Immature natural killer cell (primary cell): ENCODE data around the gene ZNF814. TPM values are rescaled to one million over a fixed set of nuclear protein-coding genes. Genes with fewer than 3 reads are reported as not detected.
"Not testable (repeated sequence)": the region's sequence is repeated elsewhere in the genome, so short reads cannot be mapped to it uniquely, and the experiment has no call there.

ENCODE experiments used
- DNase-seq, 3 donors: peaks; one replicate each; pipeline ENCODE4 v3.0.0; 2022; ENCODE audit warnings: mixed read lengths in 1 of 3
- H3K27ac Mint-ChIP-seq, 6 donors: one replicate each; pipeline ENCODE4 v1.8.0; 2020; ENCODE audit warnings: mixed read lengths in 6 of 6, mild to moderate bottlenecking in 5 of 6, inconsistent platforms in 4 of 6, moderate library complexity in 3 of 6
- H3K27me3 Mint-ChIP-seq, 3 donors: one replicate each; pipeline ENCODE4 v1.8.0; 2020 to 2021; ENCODE audit warnings: low read depth in 3 of 3, mild to moderate bottlenecking in 3 of 3, mixed read lengths in 3 of 3, moderate library complexity in 3 of 3, inconsistent platforms in 1 of 3
- H3K36me3 Mint-ChIP-seq, 3 donors: one replicate each; pipeline ENCODE4 v1.8.0; 2020; ENCODE audit warnings: mixed read lengths in 3 of 3, inconsistent platforms in 2 of 3, mild to moderate bottlenecking in 2 of 3
- H3K4me1 Mint-ChIP-seq, 2 donors: one replicate each; pipeline ENCODE4 v1.8.0; 2020; ENCODE audit warnings: inconsistent platforms in 2 of 2, mild to moderate bottlenecking in 2 of 2, mixed read lengths in 2 of 2, moderate library complexity in 1 of 2
- H3K4me3 Mint-ChIP-seq, 5 donors: one replicate each; pipeline ENCODE4 v1.8.0; 2020; ENCODE audit warnings: mild to moderate bottlenecking in 5 of 5, mixed read lengths in 5 of 5, inconsistent platforms in 3 of 5, moderate library complexity in 3 of 5
- H3K9me3 Mint-ChIP-seq, 6 donors: one replicate each; pipeline ENCODE4 v1.8.0; 2020; ENCODE audit warnings: mild to moderate bottlenecking in 6 of 6, mixed read lengths in 6 of 6, inconsistent platforms in 4 of 6, moderate library complexity in 3 of 6
- polyA plus RNA-seq, 3 donors: library from polyadenylated mRNA; unstranded; fragments of 300-500 nt; fragmentation: Illumina TruSeq; gene quantifications; one replicate each; pipeline ENCODE4 v1.2.3, GENCODE V29; 2021

ZNF814 gene
- polyA plus RNA-seq, 3 donors from 2014 or later: 11.8 to 26.7 (median 14.8) TPM

GRCh38 chr19:57820599-57820998, 68.2 kb downstream of the ZNF814 start:
- H3K36me3 Mint-ChIP-seq: peaks cover 0 to 5% (median 4%) of the 10 kb centered on the region in 3 donors
- H3K4me3 Mint-ChIP-seq: peak overlapping the region; percentile 90 to 99 (median 97)
- no peak for DNase-seq
- peaks cover 0 to 3% (median 0%) of the 10 kb centered on the region in 3 donors for H3K27me3 Mint-ChIP-seq
- H3K27ac Mint-ChIP-seq: peak overlapping the region; percentile 90 to 99 (median 98)
- H3K9me3 Mint-ChIP-seq: no peaks in the 10 kb centered on the region
- peaks cover 40 to 62% of the 10 kb centered on the region in 2 donors for H3K4me1 Mint-ChIP-seq

- Mint-ChIP-seq H3K27me3 (peaks cover 0 to 4% (median 3%) of the 10 kb centered on the region in 3 donors), H3K4me3 (peak overlapping the region; percentile 90 to 99 (median 97)), H3K36me3 (peaks cover 0 to 5% (median 4%) of the 10 kb centered on the region in 3 donors), H3K4me1 (peaks cover 50 to 69% of the 10 kb centered on the region in 2 donors), H3K9me3 (no peaks in the 10 kb centered on the region), H3K27ac (peak overlapping the region; percentile 90 to 99 (median 98))
- DNase-seq: peak; percentile 83 to 86 (median 84)
Observed at GRCh38 chr19:57819475-57820148, 69.2 kb downstream of the ZNF814 start.

DNA sequence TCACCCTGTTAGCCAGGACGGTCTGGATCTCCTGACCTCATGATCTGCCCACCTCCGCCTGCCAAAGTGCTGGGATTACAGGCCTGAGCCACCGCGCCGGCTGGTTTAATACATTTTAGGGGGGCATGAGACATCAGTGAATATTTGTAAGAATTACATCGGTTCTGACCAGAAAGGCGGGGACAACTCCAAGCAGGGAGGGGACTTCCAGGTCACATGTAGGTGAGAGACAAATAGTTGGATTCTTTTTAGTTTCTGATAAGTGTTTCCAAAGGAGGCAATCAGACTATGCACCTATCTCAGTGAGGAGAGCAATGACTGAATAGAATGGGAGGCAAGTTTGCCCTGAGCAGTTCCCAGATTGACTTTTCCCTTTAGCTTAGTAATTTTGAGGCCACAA, 70.5 kb downstream of the ZNF814 start:
- Mint-ChIP-seq H3K36me3 (peaks cover 0 to 5% (median 4%) of the 10 kb centered on the region in 3 donors), H3K4me1 (peaks cover 54 to 71% of the 10 kb centered on the region in 2 donors), H3K9me3 (no peaks in the 10 kb centered on the region), H3K27me3 (peaks cover 2 to 7% (median 3%) of the 10 kb centered on the region in 3 donors), H3K4me3 (peak overlapping the region; percentile 75 to 97 (median 79)), H3K27ac (peak overlapping the region in 3 of 6 donors; percentile 68 to 86 (median 77))
- no peak for DNase-seq

GRCh38 chr19:57817976-57818375, 70.9 kb downstream of the ZNF814 start:
- Mint-ChIP-seq H3K36me3 (peaks cover 0 to 5% (median 4%) of the 10 kb centered on the region in 3 donors), H3K27me3 (peaks cover 2 to 7% (median 3%) of the 10 kb centered on the region in 3 donors), H3K9me3 (no peaks in the 10 kb centered on the region), H3K4me3 (peak overlapping the region in 4 of 5 donors; percentile 75 to 97 (median 84)), H3K27ac (peak overlapping the region in 1 of 6 donors; percentile 86), H3K4me1 (peaks cover 58 to 71% of the 10 kb centered on the region in 2 donors)
- DNase-seq: no peak

DNA sequence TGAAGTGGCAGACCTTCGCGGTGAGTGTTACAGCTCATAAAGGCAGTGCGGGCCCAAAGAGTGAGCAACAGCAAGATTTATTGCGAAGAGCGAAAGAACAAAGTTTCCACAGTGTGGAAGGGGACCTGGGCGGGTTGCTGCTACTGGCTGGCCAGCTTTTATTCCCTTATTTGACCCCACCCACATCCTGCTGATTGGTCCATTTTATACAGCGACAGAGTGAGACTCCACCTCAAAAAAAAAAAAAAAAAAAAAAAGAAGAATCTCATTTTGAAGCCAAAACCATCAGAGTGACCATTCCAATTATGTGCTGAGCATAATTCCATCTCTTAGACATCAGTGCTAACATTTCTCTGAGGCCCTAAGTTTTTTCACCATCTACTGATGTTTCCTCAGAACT, 72.2 kb downstream of the ZNF814 start:
- Mint-ChIP-seq H3K4me1 (peaks cover 55 to 72% of the 10 kb centered on the region in 2 donors), H3K9me3 (no peaks in the 10 kb centered on the region), H3K27me3 (peaks cover 2 to 7% (median 3%) of the 10 kb centered on the region in 3 donors), H3K27ac (peak overlapping the region in 1 of 6 donors; percentile 33), H3K36me3 (peaks cover 0 to 5% (median 3%) of the 10 kb centered on the region in 3 donors), H3K4me3 (peak overlapping the region in 3 of 5 donors; percentile 45 to 70 (median 69))
- DNase-seq: no peak

DNA sequence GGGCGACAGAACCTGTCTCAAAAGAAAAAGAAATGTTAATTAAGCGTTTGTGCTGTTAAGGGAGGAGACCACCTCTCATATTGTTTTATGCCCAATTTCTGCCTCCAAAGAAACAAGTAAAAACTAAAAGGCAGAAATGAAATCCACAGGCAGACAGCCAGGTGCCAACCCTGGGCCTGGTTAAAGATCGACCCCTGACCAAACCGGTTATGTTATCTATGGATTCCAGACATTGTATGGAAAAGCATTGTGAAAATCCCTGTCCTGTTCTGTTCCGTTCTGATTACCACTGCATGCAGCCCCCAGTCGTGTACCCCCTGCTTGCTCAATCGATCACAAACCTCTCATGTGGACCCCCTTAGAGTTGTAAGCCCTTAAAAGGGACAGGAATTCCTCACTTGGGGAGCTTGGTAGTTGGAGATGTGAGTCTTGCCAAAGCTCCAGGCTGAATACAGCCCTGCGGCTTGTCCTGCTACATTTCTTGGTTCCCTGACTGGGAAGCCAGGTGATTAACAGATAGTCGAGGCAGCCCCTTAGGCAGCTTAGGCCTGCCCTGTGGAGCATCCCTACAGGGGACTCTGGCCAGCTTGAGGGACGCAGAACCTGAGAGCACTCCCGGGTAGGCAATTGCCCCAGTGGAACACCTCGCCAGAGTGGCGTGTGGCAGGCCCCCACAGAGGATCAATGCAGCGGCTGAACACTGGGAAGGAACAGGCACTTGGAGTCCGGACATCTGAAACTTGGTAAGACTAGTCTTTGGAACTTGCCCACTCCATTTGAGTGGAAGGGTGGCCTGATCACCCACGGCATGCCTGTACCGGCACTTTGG, 73.4 kb downstream of the ZNF814 start:
- peaks cover 0 to 4% (median 3%) of the 10 kb centered on the region in 3 donors for H3K36me3 Mint-ChIP-seq
- DNase-seq: no peak
- H3K9me3 Mint-ChIP-seq: no peaks in the 10 kb centered on the region
- peak overlapping the region; percentile 91 to 97 (median 95) for H3K27ac Mint-ChIP-seq
- peaks cover 2 to 7% (median 3%) of the 10 kb centered on the region in 3 donors for H3K27me3 Mint-ChIP-seq
- peaks cover 49 to 62% of the 10 kb centered on the region in 2 donors for H3K4me1 Mint-ChIP-seq
- peak overlapping the region; percentile 97 to 98 (median 97) for H3K4me3 Mint-ChIP-seq

- H3K4me1 Mint-ChIP-seq: peaks cover 41 to 54% of the 10 kb centered on the region in 2 donors
- peak within 1 kb of the TSS; percentile 91 to 97 (median 95) for H3K27ac Mint-ChIP-seq
- H3K9me3 Mint-ChIP-seq: no peaks in the 10 kb centered on the region
- DNase-seq: peak; percentile 72 to 75 (median 73)
- H3K4me3 Mint-ChIP-seq: peak within 1 kb of the TSS; percentile 97 to 98 (median 97)
- H3K36me3 Mint-ChIP-seq: peaks cover 1 to 5% (median 3%) of the 10 kb centered on the region in 3 donors
- H3K27me3 Mint-ChIP-seq: peaks cover 2 to 7% (median 3%) of the 10 kb centered on the region in 3 donors
Observed at GRCh38 chr19:57814505-57815246, 74.2 kb downstream of the ZNF814 start, which contains the start of gene ZNF552. TSS of gene ZNF552 (minus strand) at chr19:57814913. CDS start at chr19:57814743, 170 bp downstream.

DNA sequence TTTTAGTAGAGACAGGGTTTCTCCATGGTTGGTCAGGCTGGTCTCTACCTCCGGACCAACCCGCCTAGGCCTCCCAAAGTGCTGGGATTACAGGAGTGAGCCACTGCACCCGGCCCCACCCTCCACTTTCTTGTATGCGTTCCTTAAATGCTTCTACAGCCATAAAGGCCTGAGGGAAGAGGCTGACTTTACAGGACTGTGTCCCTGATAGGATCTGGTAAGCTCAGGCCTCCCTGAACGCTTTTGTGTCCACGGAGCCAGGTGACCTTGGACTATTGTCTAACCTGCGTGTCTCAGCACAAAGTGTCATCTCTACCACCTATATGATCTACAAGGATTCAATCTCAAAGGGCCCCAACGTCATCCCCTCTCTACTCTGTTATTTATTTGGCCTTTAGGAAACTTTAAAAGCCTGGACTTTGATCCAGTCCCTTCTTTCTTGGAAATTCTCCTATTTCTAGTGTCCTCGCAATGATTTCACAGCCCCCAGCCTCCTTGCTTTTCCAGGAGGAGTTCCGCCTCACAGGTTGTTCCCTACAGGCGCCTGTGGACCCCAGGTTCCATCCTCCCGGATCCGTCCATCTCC, 74.8 kb downstream of the ZNF814 start:
- Mint-ChIP-seq H3K27me3 (peaks cover 2 to 5% (median 3%) of the 10 kb centered on the region in 3 donors), H3K4me1 (peaks cover 37 to 48% of the 10 kb centered on the region in 2 donors), H3K36me3 (peaks cover 5 to 8% (median 7%) of the 10 kb centered on the region in 3 donors), H3K27ac (peak overlapping the region; percentile 91 to 97 (median 95)), H3K4me3 (peak overlapping the region; percentile 97 to 98 (median 97)), H3K9me3 (no peaks in the 10 kb centered on the region)
- no peak for DNase-seq

DNA sequence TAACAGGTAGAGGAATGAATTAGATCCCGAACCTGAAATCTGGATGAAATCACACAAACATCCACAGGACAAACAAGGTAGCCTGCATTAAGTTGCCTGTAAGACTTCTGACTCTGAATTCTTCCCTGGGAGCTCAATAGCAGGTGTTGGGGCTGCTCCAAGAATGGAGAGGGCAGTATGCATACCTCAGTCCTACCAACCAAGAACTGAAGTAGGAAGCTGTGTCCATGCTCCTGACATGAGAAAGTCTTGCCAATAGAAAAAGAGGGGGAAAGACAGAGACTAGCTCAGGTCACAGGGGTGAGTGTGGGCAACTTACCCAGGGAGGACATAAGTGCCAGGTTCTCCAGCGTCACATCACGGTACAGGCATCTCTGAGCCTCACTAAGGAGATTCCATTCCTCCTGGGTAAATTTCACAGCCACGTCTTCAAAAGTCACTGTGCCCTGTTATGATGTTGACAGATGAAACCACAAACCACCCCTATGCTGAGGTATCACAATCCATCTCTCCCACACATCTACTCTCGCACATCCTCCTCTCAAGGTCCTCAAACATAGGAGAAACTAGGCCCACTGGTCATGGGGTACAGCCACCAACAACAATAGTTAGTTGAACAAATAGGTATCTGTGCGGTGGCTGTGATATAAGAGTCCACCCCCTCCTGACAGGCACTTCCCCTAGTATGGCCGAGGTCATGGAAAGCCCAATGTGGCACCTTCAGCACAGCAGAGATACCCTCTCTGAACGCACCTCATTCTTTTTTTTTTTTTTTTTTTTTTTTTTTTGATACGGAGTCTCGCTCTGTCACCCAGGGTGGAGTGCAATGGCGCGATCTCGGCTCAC, 75.6 kb downstream of the ZNF814 start:
- Mint-ChIP-seq H3K27ac (peak overlapping the region in 4 of 6 donors; percentile 37 to 82 (median 66)), H3K4me1 (peaks cover 33 to 43% of the 10 kb centered on the region in 2 donors), H3K36me3 (peaks cover 5 to 12% (median 7%) of the 10 kb centered on the region in 3 donors), H3K4me3 (peak overlapping the region; percentile 38 to 98 (median 71))
- not testable (repeated sequence) for H3K27me3 Mint-ChIP-seq, DNase-seq, H3K9me3 Mint-ChIP-seq

DNA sequence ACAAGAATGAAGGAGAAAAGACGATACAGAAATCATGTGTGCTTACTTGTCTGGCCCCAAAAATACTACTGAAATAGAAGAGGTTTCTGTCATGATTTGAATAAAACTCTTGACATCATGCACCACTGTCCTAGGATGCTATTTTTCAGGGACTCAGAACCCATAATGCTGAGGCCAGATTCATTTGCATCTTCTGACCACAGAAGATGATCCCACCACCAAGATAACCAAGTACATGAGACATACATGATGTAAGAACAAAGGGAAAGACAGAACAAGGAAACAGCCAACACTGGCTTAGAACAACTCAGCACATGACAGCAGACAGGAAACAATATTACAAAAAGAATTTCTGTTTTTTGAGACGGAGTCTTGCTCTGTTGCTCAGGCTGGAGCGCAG, 76.6 kb downstream of the ZNF814 start:
- Mint-ChIP-seq H3K27ac (peak overlapping the region in 2 of 6 donors; percentile 3 to 60), H3K4me1 (peaks cover 33 to 43% of the 10 kb centered on the region in 2 donors), H3K9me3 (no peaks in the 10 kb centered on the region), H3K4me3 (peak overlapping the region in 2 of 5 donors; percentile 3 to 38), H3K27me3 (peaks cover 2 to 5% (median 3%) of the 10 kb centered on the region in 3 donors), H3K36me3 (peaks cover 5 to 18% (median 13%) of the 10 kb centered on the region in 3 donors)
- no peak for DNase-seq

GRCh38 chr19:57810410-57811295, 78.2 kb downstream of the ZNF814 start:
- not testable (repeated sequence) for H3K9me3 Mint-ChIP-seq, DNase-seq, H3K27me3 Mint-ChIP-seq, H3K4me3 Mint-ChIP-seq
- Mint-ChIP-seq H3K36me3 (peaks cover 5 to 23% (median 13%) of the 10 kb centered on the region in 3 donors), H3K27ac (peak overlapping the region in 2 of 6 donors; percentile 12 to 14), H3K4me1 (peaks cover 30 to 35% of the 10 kb centered on the region in 2 donors)
